MM.1S (cell line): ENCODE measurements around the gene ANAPC5.

Experiments
- CTCF ChIP-seq: fragments of 300-600 bp; sonication (generic); IDR thresholded peaks from 2 replicates; pipeline ENCODE4 v1.5.1; 2016; ENCODE audit warnings: antibody characterized with exemption, low read length, mixed read lengths
- EZH2phosphoT487 ChIP-seq: fragments of 300-600 bp; sonication (generic); IDR thresholded peaks from 2 replicates; pipeline ENCODE4 v1.6.1; 2018; ENCODE audit warnings: antibody characterized with exemption, low read length

GRCh38 chr12:121398355-121398754 is 46.1 kb upstream of the ANAPC5 start:
- TF ChIP-seq EZH2phosphoT487 = no peak
- TF ChIP-seq CTCF = no peak
